DOHH2 (cell line): ENCODE results near the gene FOXB2.

Experiments
- CTCF ChIP-seq: fragments of 200-600 bp; sonication (generic); IDR thresholded peaks from one replicate; pipeline ENCODE4 v1.5.1; 2014; ENCODE audit warnings: antibody characterized with exemption, mild to moderate bottlenecking, low read depth, low read length; ENCODE audit not compliant: poor library complexity, severe bottlenecking
- EZH2phosphoT487 ChIP-seq: fragments of 200-600 bp; sonication (generic); IDR thresholded peaks from 2 replicates; pipeline ENCODE4 v1.6.1; 2017; ENCODE audit warnings: borderline replicate concordance, mild to moderate bottlenecking, antibody characterized with exemption, low read length, moderate library complexity, mixed read lengths

GRCh38 chr9:77015327-77016048 lies 4.0 kb upstream of the FOXB2 start:
- TF ChIP-seq CTCF (no peak), EZH2phosphoT487 (no peak)
